ENCODE measurements around the gene RXFP3. TPM values are rescaled to one million over a fixed set of nuclear protein-coding genes. Genes with fewer than 3 reads are reported as not detected.
A peak's percentile ranks its signal among the peaks of the same experiment; 100 is the strongest.

RXFP3 gene
- total RNA-seq, 1 donor from 2014 or later: not detected

DNA sequence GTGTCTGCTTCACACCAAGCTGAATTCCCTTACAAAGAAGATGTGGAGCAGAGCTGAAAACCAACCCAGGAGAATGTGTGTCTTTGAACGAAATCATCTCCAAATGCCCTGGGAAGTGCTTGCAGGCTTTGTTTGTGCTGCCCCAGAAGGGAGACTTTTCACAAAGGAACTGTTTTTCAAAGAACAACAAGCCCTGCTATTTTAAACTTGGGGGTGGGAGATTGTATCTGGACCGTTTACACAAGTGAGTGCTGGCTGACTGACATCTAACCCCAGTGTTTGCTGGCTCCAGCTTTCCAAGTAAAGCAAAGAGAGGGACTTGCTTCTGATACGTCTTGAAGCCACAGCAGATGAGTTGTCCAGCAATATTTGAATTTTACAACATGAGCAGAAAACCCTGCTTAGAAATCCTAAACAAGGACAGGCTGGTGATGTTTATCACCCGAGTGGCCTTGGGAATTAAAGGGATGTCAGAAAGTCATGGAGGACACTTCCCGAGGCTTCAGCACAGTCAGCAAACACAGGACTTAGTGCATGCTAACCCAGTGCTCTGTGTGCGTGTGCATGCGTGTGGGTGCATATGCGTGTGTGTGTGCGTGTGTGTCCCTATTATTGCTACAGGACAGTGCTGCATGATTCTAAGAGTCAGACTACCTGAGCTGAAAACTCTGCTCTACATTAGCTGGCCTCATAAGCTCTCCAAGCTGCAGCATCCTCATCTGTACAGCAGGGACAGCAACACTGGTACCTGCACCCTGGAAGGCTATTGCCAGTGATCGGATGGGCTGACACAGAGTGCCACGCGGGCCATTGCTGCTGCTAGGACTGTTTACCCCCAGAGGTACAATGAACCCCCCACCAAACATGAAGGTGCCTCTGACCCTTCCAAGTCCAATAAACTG, 45.8 kb upstream of the RXFP3 start:
- Histone ChIP-seq H3K27me3 (ENCODE audit: insufficient read depth, low read length) (no peaks in the 10 kb centered on the region), H3K27ac (ENCODE audit: low read depth, low read length) (peak overlapping the region; percentile 73), H3K4me2 (ENCODE audit: low read length) (peak overlapping the region; percentile 86), H3K36me3 (ENCODE audit: insufficient read depth, low read length) (no peaks in the 10 kb centered on the region), H4K20me1 (ENCODE audit: insufficient read depth, low read length) (peaks cover 46% of the 10 kb centered on the region), H3K79me2 (ENCODE audit: insufficient read depth, low read length) (peaks cover 62% of the 10 kb centered on the region), H3K4me3 (ENCODE audit: insufficient read depth, low read depth, low read length) (peak overlapping the region; percentile 87), H3K9ac (ENCODE audit: low read length) (peak overlapping the region; percentile 88), H2AFZ (ENCODE audit: low read depth, low read length) (no peak overlapping the region), H3K4me1 (ENCODE audit: insufficient read depth, low read length) (peaks cover 40% of the 10 kb centered on the region), H3K9me3 (ENCODE audit: insufficient read depth, low read depth, low read length) (no peaks in the 10 kb centered on the region)
- FAIRE-seq: no peak
- TF ChIP-seq EZH2 (IDR thresholded peaks at IDR 0.05; ENCODE audit: insufficient read depth, low read length): no peak
- TF ChIP-seq, protein P1, sequence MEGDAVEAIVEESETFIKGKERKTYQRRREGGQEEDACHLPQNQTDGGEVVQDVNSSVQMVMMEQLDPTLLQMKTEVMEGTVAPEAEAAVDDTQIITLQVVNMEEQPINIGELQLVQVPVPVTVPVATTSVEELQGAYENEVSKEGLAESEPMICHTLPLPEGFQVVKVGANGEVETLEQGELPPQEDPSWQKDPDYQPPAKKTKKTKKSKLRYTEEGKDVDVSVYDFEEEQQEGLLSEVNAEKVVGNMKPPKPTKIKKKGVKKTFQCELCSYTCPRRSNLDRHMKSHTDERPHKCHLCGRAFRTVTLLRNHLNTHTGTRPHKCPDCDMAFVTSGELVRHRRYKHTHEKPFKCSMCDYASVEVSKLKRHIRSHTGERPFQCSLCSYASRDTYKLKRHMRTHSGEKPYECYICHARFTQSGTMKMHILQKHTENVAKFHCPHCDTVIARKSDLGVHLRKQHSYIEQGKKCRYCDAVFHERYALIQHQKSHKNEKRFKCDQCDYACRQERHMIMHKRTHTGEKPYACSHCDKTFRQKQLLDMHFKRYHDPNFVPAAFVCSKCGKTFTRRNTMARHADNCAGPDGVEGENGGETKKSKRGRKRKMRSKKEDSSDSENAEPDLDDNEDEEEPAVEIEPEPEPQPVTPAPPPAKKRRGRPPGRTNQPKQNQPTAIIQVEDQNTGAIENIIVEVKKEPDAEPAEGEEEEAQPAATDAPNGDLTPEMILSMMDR (IDR thresholded peaks at IDR 0.05; ENCODE audit: insufficient read depth, low read depth, low read length): no peak
- no peaks in the 10 kb centered on the region for H3K9me3 Mint-ChIP-seq (ENCODE audit: unreplicated experiment)
- H3K27me3 Mint-ChIP-seq (ENCODE audit: low read depth, unreplicated experiment): no peaks in the 10 kb centered on the region
- peak overlapping the region; percentile 96 for H3K4me3 Mint-ChIP-seq (ENCODE audit: unreplicated experiment)
- H3K27ac Mint-ChIP-seq (ENCODE audit: unreplicated experiment): peak overlapping the region; percentile 82
- H3K36me3 Mint-ChIP-seq (ENCODE audit: low read depth, unreplicated experiment): peaks cover 9% of the 10 kb centered on the region
- DNase-seq (ENCODE audit: low read depth): peak; percentile 33
- peaks cover 46% of the 10 kb centered on the region for H3K4me1 Mint-ChIP-seq (ENCODE audit: low read depth, unreplicated experiment)

DNA sequence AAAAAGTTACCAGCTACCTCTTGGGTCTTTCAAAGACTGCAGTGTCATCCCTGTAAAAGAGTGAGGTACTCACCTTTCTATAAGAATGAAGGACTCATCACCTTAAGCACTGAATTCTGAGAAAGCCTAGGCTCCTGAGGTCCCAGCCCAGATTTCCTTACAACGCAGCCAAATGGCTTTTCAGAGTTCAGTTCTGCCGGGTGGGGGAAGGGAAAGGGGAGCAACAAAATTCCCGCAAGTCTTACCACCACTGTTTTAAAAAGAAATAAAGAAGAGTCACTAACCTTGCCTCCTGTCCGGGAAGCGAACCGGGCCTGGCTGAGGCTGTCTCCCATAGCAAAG, 44.8 kb upstream of the RXFP3 start:
- Mint-ChIP-seq H3K4me3 (ENCODE audit: unreplicated experiment) (peak overlapping the region; percentile 96), H3K27me3 (ENCODE audit: low read depth, unreplicated experiment) (no peaks in the 10 kb centered on the region), H3K4me1 (ENCODE audit: low read depth, unreplicated experiment) (peaks cover 47% of the 10 kb centered on the region), H3K9me3 (ENCODE audit: unreplicated experiment) (no peaks in the 10 kb centered on the region), H3K36me3 (ENCODE audit: low read depth, unreplicated experiment) (peaks cover 3% of the 10 kb centered on the region), H3K27ac (ENCODE audit: unreplicated experiment) (peak overlapping the region; percentile 82)
- Histone ChIP-seq H3K27ac (ENCODE audit: low read depth, low read length) (peak overlapping the region; percentile 73), H3K9me3 (ENCODE audit: insufficient read depth, low read depth, low read length) (no peaks in the 10 kb centered on the region), H3K4me1 (ENCODE audit: insufficient read depth, low read length) (peaks cover 40% of the 10 kb centered on the region), H4K20me1 (ENCODE audit: insufficient read depth, low read length) (peaks cover 38% of the 10 kb centered on the region), H3K4me2 (ENCODE audit: low read length) (peak overlapping the region; percentile 86), H3K9ac (ENCODE audit: low read length) (peak overlapping the region; percentile 88), H3K4me3 (ENCODE audit: insufficient read depth, low read depth, low read length) (peak overlapping the region; percentile 87), H3K79me2 (ENCODE audit: insufficient read depth, low read length) (peaks cover 52% of the 10 kb centered on the region), H2AFZ (ENCODE audit: low read depth, low read length) (no peak overlapping the region), H3K36me3 (ENCODE audit: insufficient read depth, low read length) (no peaks in the 10 kb centered on the region), H3K27me3 (ENCODE audit: insufficient read depth, low read length) (no peaks in the 10 kb centered on the region)
- FAIRE-seq (no peak), DNase-seq (ENCODE audit: low read depth) (no peak)
- TF ChIP-seq, protein P1 (IDR thresholded peaks at IDR 0.05; ENCODE audit: insufficient read depth, low read depth, low read length): no peak
- TF ChIP-seq EZH2 (IDR thresholded peaks at IDR 0.05; ENCODE audit: insufficient read depth, low read length): no peak

Measured in astrocyte (in vitro differentiated cells and primary cell).